ENCODE results near the gene EFCAB11. TPM values are rescaled to one million over a fixed set of nuclear protein-coding genes. Genes with fewer than 3 reads are reported as not detected.

Gene EFCAB11
- total RNA-seq, 4 donors from 2014 or later, result 4.1 to 21.0 (median 5.6) TPM; not detected in 1

GRCh38 chr14:89828471-89829165, 125.9 kb downstream of the EFCAB11 start:
- H3K9me3 ChIP-seq, result no peaks in the 10 kb centered on the region
- no peaks in the 10 kb centered on the region for H3K4me1 ChIP-seq
- no peak overlapping the region for H3K27ac ChIP-seq
- H3K36me3 ChIP-seq, result no peaks in the 10 kb centered on the region
- TF ChIP-seq POLR2A (IDR thresholded peaks at IDR 0.05) (no peak), CTCF (IDR thresholded peaks at IDR 0.05) (no peak)
- intact Hi-C loops (cut with DNase I; ENCODE audit: low total_unique reads), result no loop called here
- no peak overlapping the region for H3K4me3 ChIP-seq
- DNase-seq, result no peak
- H3K27me3 ChIP-seq, result no peaks in the 10 kb centered on the region

- no peaks in the 10 kb centered on the region for H3K9me3 ChIP-seq
- H3K36me3 ChIP-seq, result no peaks in the 10 kb centered on the region
- no peak overlapping the region for H3K27ac ChIP-seq
- no peaks in the 10 kb centered on the region for H3K27me3 ChIP-seq
- TF ChIP-seq POLR2A (IDR thresholded peaks at IDR 0.05) (no peak), CTCF (IDR thresholded peaks at IDR 0.05) (no peak)
- intact Hi-C loops (cut with DNase I; ENCODE audit: low total_unique reads), result no loop called here
- no peaks in the 10 kb centered on the region for H3K4me1 ChIP-seq
- H3K4me3 ChIP-seq, result no peak overlapping the region
- DNase-seq, result no peak
Observed at GRCh38 chr14:89827265-89827664, 127.3 kb downstream of the EFCAB11 start.

GRCh38 chr14:89826596-89826995, 127.9 kb downstream of the EFCAB11 start:
- no peaks in the 10 kb centered on the region for H3K27me3 ChIP-seq
- no peak for DNase-seq
- H3K4me3 ChIP-seq, result no peak overlapping the region
- no peaks in the 10 kb centered on the region for H3K36me3 ChIP-seq
- no peaks in the 10 kb centered on the region for H3K9me3 ChIP-seq
- intact Hi-C loops (cut with DNase I; ENCODE audit: low total_unique reads), result no loop called here
- TF ChIP-seq POLR2A (IDR thresholded peaks at IDR 0.05), result no peak
- no peak for TF ChIP-seq CTCF (IDR thresholded peaks at IDR 0.05)
- H3K4me1 ChIP-seq, result no peaks in the 10 kb centered on the region
- H3K27ac ChIP-seq, result no peak overlapping the region

GRCh38 chr14:89823743-89824142, 130.8 kb downstream of the EFCAB11 start:
- Histone ChIP-seq H3K27ac (no peak overlapping the region), H3K36me3 (no peaks in the 10 kb centered on the region), H3K9me3 (no peaks in the 10 kb centered on the region), H3K4me1 (no peaks in the 10 kb centered on the region), H3K4me3 (no peak overlapping the region), H3K27me3 (no peaks in the 10 kb centered on the region)
- no peak for DNase-seq
- no peak for TF ChIP-seq CTCF (IDR thresholded peaks at IDR 0.05)
- TF ChIP-seq POLR2A (IDR thresholded peaks at IDR 0.05), result no peak
- intact Hi-C loops (cut with DNase I; ENCODE audit: low total_unique reads), result no loop called here

- Histone ChIP-seq H3K27ac (no peak overlapping the region), H3K9me3 (no peaks in the 10 kb centered on the region), H3K27me3 (no peaks in the 10 kb centered on the region), H3K4me3 (no peak overlapping the region), H3K36me3 (no peaks in the 10 kb centered on the region), H3K4me1 (no peaks in the 10 kb centered on the region)
- intact Hi-C loops (cut with DNase I; ENCODE audit: low total_unique reads), result no loop called here
- TF ChIP-seq CTCF (IDR thresholded peaks at IDR 0.05), result no peak
- TF ChIP-seq POLR2A (IDR thresholded peaks at IDR 0.05), result no peak
- DNase-seq, result no peak
Observed at GRCh38 chr14:89814126-89814525, 140.4 kb downstream of the EFCAB11 start.
